Bronchial smooth muscle cell (primary cell): ENCODE data around the gene PFAS. TPM values are rescaled to one million over a fixed set of nuclear protein-coding genes. Genes with fewer than 3 reads are reported as not detected.

Experiments
- total RNA-seq: library from RNA; depleted of rRNA; stranded (reverse); fragments of >200 nt; gene quantifications from 2 replicates; pipeline ENCODE4 v1.2.1, GENCODE V29; 2014

PFAS gene, protein sequence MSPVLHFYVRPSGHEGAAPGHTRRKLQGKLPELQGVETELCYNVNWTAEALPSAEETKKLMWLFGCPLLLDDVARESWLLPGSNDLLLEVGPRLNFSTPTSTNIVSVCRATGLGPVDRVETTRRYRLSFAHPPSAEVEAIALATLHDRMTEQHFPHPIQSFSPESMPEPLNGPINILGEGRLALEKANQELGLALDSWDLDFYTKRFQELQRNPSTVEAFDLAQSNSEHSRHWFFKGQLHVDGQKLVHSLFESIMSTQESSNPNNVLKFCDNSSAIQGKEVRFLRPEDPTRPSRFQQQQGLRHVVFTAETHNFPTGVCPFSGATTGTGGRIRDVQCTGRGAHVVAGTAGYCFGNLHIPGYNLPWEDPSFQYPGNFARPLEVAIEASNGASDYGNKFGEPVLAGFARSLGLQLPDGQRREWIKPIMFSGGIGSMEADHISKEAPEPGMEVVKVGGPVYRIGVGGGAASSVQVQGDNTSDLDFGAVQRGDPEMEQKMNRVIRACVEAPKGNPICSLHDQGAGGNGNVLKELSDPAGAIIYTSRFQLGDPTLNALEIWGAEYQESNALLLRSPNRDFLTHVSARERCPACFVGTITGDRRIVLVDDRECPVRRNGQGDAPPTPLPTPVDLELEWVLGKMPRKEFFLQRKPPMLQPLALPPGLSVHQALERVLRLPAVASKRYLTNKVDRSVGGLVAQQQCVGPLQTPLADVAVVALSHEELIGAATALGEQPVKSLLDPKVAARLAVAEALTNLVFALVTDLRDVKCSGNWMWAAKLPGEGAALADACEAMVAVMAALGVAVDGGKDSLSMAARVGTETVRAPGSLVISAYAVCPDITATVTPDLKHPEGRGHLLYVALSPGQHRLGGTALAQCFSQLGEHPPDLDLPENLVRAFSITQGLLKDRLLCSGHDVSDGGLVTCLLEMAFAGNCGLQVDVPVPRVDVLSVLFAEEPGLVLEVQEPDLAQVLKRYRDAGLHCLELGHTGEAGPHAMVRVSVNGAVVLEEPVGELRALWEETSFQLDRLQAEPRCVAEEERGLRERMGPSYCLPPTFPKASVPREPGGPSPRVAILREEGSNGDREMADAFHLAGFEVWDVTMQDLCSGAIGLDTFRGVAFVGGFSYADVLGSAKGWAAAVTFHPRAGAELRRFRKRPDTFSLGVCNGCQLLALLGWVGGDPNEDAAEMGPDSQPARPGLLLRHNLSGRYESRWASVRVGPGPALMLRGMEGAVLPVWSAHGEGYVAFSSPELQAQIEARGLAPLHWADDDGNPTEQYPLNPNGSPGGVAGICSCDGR (N-terminal part only)
- total RNA-seq, result 7.1 and 8.8 TPM in 2 replicates

DNA sequence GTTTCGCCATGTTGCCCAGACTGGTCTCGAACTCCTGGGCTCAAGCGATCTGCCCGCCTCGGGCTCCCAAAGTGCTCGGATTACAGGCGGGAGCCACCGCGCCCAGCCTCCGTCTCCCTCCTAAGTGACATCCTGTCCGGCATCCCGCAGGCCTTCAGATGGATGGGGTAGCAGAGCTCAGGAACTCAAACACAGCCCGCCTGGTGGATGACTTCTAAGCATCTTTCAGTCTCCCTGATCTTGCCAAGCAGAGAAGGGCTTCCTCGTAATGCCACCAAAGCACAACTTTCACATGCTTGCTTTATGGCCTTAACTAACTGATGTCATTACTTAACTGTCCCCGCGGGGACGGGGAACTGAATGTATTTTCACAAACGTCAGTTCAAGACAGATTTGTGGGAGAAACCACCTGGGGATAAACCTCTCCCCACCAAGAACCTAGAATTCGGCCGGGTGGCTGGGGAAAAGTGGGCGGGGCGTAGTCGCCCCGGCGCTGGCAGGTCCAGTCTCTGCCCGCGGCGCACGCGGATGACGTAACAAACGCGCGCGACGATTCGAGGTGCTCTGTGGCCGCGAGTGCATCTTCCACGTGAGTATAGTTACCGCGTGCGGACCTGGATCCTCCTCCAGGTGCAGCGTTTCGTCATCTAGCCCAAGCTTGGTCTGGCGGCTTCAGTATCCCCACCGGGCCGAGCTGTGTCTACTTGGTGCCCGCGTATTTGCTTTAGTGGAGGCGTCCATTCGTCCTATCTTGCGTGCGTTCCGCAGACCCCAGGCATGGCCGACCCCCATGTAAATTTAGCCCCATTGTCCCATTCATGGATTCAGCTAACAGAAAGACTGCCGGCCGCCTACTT, at the start of gene PFAS:
TSS of gene PFAS (plus strand) at position 539 of the 857 bp plus-strand sequence. CDS start 4,649 bp downstream, outside the sequence.

DNA sequence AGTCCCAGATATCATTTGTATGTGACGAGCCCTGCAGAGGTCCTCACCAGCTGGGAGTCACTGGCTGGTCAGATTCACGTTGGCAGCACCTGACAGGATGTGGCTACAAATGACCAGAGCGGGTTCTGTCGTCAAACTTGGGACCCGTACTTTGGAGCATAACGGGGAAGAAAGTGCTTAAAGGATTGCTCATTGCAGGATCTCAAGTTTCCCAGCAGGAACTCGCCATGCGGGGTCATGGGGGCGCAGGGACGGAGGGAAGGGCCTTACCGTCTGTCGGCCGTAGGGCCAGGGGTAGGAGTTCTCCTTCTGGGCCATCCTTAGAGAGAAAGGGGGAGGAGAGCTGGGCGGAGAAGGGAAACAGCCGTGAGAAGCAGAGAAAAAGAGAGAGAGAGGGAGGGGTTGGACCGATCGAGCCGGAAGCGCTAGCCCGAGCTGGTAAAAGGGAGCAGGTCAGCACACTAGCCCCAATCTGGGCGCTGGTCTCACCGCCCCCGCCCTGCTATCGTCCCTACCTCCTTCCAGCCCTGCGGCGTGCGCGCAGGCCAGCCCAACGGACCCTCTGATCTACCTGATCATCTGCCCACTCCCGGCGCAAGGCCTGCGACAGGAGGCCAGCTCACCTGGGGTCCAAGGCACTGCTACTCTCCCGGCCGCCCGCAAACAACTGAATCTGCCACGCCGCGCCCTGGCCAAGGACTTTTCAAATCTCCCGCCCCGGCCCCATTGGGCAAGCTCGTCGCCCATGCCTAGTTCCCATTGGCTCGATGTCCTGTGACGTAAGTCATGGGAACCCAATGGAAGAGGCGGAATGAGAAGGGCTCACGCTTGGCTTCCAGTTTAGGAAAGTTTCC, 39.0 kb upstream of the PFAS start, which contains the start of gene AURKB:
TSS of gene AURKB (minus strand) at position 669 of the 854 bp plus-strand sequence. CDS start at position 318, 351 bp downstream.

DNA sequence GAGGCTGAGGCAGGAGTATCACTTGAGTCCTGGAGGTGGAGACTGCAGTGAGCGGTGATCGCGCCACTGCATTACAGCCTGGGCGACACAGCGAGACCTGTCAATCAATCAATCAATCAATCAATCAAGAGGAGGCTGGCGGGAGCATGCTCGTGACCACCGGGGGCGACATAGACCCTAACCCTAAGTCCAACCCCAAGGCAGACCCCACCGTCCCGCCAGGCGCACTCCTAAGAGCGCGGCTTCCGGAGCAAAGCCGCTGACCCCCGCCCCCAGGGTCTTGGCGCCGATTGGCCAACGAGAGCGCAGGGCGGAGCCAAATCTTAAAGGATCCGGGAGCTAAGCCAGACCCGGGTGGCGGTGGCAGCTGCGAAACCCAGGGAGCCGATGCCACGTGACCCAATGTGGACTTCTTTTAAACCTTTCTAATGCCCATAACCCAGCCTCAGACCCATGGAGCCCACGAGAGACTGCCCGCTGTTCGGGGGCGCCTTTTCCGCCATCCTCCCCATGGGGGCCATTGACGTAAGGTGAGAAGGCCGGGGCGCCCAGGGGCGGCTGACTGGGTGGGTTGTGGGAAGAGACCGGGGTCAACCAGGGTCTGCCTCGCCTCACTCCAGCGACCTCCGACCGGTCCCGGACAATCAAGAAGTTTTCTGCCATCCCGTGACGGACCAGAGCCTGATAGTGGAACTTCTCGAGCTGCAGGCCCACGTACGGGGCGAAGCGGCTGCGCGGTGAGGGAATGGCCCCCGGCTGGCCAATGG, 39.4 kb downstream of the PFAS start, which contains the start of gene RANGRF:
TSS of gene RANGRF (plus strand) at position 335 of the 767 bp plus-strand sequence. CDS start at position 454, 119 bp downstream.

Other genes with a start within 250 kb of the PFAS start
- under 0.01 and 0.09 TPM in 2 replicates for gene GUCY2D, start 246.7 kb upstream of the PFAS start, total RNA-seq
- gene ALOX15B, start 210.2 kb upstream of the PFAS start, total RNA-seq, result not detected in 2 replicates
- not detected in 2 replicates for gene ALOX12B, start 161.6 kb upstream of the PFAS start, total RNA-seq
- gene ALOXE3, start 130.8 kb upstream of the PFAS start, total RNA-seq, result under 0.01 TPM in 1 of 2 replicates, not detected in the other
- not detected in 2 replicates for gene HES7, start 125.2 kb upstream of the PFAS start, total RNA-seq
- gene PER1, start 96.9 kb upstream of the PFAS start, total RNA-seq, result 3.0 and 3.4 TPM in 2 replicates
- 3.2 and 3.5 TPM in 2 replicates for gene VAMP2, start 86.3 kb upstream of the PFAS start, total RNA-seq
- gene TMEM107, start 72.9 kb upstream of the PFAS start, total RNA-seq, result 18.9 and 33.4 TPM in 2 replicates
- 5.3 and 6.8 TPM in 2 replicates for gene BORCS6, start 59.1 kb upstream of the PFAS start, total RNA-seq
- gene AURKB, start 38.7 kb upstream of the PFAS start, total RNA-seq, result 0.52 and 3.9 TPM in 2 replicates
- 2.0 and 2.8 TPM in 2 replicates for gene CTC1, start 1.2 kb upstream of the PFAS start, total RNA-seq
- 7.6 and 9.9 TPM in 2 replicates for gene RANGRF, start 39.4 kb downstream of the PFAS start, total RNA-seq
- 1.3 and 1.6 TPM in 2 replicates for gene SLC25A35, start 46.1 kb downstream of the PFAS start, total RNA-seq
- 0.09 TPM in 1 of 2 replicates, not detected in the other for gene ARHGEF15, start 61.0 kb downstream of the PFAS start, total RNA-seq
- not detected in 2 replicates for gene ODF4, start 90.6 kb downstream of the PFAS start, total RNA-seq
- gene RPL26, start 133.9 kb downstream of the PFAS start, total RNA-seq, result 3,512 and 6,339 TPM in 2 replicates
- not detected in 2 replicates for gene RNF222, start 148.5 kb downstream of the PFAS start, total RNA-seq
- 27.2 and 29.8 TPM in 2 replicates for gene NDEL1, start 186.6 kb downstream of the PFAS start, total RNA-seq